Measurements from ENCODE around the gene CHAC1.
"Not testable (repeated sequence)": the region's sequence is repeated elsewhere in the genome, so short reads cannot be mapped to it uniquely, and the experiment has no call there.

The CHAC1 gene

GRCh38 chr15:40955930-40956540 is 2.8 kb downstream of the CHAC1 start:
- DNase-seq, result no peak

- no peak for DNase-seq
Measured at GRCh38 chr15:40956541-40956982, 3.3 kb downstream of the CHAC1 start.

GRCh38 chr15:40957041-40957555 is 3.8 kb downstream of the CHAC1 start:
- DNase-seq, result no peak

DNA sequence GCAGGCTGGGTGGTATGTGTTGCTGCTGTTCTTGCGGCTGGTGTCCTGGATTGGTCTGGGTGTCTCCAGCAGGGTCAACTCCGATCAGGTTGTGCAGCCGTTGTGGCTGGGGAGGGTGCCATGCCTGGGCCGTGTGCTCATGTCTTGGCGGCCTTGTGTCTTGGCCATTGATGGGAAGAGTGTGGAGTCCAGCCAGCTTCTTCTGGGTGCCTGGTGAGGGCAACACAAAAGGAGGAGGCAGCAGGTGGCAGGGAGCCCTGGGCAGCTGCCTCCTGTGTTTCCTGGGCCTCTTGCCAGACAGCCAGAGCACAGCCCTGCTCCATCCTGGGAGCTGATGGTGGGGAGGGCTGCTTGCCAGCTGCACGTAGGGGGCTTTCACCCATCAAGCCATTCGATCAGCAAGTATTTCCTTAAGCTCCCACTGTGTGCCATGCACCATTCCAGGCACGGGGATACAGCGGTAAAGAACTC is 4.3 kb downstream of the CHAC1 start:
- DNase-seq, result peak in 33 of 56 donors; percentile 13 to 68 (median 37)

- DNase-seq, result no peak
Measured at GRCh38 chr15:40958146-40958545, 4.9 kb downstream of the CHAC1 start.

- no peak for DNase-seq
Measured at GRCh38 chr15:40958723-40959122, 5.5 kb downstream of the CHAC1 start.

DNA sequence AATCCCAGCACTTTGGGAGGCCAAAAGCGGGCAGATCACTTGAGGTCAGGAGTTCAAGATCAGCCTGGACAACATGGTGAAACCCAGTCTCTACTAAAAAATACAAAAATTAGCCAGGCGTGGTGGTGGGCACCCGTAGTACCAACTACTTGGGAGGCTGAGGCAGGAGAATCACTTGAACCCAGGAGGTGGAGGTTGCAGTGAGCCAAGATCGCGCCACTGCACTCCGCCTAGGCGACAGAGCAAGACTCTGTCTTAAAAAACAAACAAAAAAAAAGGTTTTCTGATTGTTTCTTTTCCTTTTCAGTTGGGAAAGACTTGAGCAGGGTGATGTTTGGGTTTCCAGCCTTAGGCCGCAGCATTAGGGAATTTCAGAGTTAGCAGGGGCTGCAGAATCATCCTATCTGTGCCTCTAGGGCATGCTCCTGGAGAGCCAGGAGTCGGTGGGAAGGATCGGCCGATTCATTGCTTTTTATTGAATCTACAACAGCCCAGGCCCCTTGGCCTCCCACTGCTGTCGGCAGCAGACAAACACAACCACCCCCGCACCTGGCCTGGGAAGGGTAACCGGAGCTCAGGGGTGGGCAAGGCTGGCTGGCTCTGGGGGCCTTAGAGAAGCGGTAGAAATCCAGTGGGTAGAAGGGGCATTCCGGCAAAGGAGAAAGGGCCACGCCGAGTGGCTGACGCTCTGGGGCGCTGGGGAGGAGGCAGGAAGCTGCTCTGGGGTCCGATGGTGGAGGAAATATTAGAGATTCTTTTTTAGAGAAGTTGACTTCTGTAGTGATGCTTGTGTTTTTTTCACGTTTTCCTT is 6.3 kb downstream of the CHAC1 start:
- DNase-seq, result no peak

DNA sequence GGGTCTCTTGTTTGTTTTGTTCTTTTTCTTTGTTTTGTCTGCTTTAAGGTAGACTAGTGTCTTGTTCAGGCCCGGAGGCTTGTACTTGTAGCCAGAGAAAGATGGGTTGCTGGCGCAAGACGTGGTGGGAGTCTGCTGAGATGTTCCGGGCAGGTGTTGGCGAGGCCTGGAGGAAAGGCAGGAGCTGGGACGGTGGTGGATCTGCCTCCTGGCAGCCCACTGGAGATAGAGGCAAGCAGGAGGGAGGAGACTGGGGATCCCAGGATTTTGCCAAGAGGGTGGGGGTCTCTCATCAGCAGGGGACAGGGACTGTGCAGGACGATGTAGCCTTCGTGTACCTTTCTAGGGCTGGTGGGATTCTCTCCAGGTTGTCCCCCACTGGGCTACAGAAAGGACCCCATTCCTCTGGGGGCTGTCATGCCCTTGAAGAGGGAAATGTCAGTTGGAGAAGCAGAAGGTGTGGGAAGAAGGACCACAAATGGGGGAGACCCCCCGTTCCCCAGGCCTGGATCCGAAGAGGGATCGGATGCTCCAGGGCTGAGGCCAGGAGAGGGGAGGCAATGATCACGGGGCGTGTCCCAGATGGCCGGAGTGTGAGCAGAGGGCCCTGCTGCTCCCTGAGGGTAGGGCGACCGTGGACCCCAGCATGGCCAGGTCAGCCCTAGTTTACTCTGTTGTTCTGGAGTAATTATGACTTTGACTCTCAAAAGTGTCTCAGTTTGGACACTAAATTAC is 7.0 kb downstream of the CHAC1 start:
- DNase-seq, result no peak

DNA sequence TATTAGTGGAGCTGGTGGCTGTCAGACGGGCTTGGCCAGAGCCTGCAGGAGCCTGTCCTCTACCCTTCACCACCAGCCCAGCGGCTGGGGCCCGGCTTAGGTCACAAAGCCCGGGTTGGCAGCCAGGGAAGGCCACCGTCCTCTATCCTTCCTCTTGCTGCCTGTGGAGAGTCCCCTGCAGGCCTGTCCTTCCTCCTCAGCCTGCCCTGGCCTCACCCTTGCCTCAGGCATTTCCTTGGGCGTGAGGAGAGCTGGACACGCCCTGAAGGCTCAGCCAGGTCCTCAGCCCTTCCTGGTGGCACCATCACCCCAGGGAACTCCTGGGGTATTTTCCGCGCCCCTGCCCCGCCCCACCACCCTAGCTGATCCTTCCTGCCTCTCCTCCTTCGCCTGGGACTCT is 7.7 kb downstream of the CHAC1 start:
- no peak for DNase-seq

DNA sequence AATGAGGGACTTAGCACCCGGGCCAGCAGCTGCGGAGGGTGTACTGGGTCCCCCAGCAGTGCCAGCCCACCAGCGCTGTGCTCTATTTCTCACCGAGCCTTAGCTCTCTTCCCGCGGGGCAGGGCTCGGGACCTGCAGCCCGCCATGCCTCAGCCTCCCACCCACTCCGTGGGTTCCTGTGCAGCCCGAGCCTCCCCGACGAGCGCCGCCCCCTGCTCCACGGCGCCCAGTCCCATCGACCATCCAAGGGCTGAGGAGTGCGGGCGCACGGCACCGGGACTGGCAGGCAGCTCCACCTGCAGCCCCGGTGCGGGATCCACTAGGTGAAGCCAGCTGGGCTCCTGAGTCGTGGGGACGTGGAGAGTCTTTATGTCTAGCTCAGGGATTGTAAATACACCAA is 8.5 kb downstream of the CHAC1 start:
- DNase-seq, result not testable (repeated sequence)

DNA sequence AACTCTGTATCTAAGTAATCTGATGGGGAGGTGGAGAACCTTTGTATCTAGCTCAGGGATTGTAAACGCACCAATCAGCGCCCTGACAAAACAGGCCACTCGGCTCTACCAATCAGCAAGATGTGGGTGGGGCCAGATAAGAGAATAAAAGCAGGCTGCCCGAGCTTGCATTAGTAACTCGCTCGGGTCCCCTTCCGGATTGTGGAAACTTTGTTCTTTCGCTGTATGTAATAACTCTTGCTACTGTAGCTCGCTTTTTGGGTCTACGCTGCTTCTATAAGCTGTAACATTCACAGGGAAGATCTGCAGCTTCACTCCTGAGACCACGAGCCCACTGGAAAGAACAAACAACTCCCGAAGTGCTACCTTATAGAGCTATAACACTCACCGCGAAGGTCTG is 9.0 kb downstream of the CHAC1 start:
- DNase-seq, result not testable (repeated sequence)

DNA sequence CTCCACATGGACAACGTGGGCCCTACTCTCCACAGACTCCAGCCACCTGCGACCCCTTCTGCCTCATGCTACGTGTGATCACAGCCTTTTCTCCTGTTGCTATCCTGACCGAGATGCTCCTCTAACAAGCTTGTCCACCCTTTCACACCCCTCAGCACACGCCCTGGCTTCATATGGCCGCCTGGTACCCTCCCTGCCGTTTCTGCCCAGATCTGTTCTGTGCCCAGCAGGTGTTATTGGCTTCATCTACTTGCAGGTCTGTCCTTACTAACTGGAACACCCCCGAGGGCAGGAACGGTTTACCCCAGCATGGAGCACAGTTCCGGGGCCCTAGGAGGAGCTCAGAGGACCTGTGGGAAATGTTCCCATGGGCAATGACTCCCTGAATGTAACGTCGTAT is 9.9 kb downstream of the CHAC1 start:
- no peak for DNase-seq

GRCh38 chr15:40964006-40964405 is 10.7 kb downstream of the CHAC1 start:
- no peak for DNase-seq

DNA sequence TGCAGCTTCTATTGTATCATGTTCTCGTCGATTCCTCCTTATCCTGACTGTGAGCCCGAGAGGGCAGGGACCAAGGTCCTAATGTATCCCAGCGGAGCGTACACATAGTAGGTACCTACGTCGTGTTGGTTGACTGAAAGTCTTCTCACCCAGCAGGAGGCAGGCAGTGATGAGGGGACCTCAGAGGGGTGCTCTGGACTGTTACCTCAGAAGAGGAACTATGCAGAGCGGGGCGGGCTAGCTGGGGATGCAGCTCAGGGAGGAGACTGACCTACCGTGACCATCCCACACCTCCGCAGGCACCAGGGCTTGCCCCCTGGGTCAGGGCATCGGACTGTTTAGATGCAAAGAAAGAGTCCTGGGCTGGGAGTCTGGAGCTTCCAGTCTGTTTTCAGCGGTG is 11.4 kb downstream of the CHAC1 start:
- DNase-seq, result no peak

DNA sequence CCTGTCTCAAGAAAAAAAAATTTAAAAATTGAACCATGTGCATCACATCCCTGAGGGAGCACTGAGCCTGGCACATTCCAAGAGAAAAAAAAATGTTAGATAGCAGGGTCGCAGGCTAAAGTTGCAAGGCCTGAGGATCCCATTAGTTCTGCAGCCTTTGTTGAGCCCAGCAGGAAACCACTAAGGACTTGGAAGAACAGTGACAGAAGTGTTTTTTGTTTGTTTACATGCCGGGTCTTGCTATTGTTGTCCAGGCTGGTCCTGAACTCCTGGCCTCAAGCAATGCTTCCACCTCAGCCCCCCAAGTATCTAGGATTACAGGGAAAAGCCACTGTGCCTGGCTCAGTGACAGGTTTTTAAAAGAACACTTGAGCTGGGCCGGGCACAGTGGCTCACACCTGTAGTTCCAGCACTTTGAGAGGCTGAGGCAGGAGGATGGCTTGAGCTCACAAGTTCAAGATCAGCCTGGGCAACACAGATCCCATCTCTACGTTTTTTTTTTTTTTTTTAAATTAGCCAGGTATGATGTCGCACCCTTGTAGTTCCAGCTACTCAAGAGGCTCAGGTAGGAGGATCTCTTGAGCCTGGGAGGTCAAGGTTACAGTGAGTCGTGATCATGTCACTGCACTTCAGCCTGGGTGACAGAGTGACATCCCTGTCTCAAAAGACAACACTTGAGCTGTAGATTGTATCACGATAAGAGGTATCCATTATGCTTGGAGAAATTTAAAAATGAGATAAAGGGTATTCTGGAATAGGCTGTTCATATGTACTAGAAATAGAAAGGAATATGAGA is 15.2 kb downstream of the CHAC1 start:
- DNase-seq, result no peak

DNA sequence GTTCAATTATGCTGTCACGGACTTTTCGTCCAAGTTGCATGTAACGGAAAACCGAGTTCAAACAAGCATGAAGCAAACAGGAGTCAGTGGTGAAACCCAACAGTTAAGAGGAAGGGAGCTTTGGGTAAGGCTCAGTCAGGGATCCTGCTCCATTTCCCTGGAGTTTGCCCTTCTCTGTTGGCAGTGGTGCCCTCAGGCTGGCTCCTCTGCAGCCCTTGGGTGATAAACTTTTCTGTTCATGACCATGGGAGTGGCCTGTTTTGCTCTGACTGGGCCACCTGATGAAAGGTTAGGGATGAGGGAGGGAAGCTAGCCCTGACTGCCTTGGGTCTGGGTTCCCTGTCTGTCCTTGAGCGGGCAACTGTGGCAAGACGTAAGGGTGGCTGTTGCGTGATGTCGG is 16.1 kb downstream of the CHAC1 start:
- DNase-seq, result no peak

DNA sequence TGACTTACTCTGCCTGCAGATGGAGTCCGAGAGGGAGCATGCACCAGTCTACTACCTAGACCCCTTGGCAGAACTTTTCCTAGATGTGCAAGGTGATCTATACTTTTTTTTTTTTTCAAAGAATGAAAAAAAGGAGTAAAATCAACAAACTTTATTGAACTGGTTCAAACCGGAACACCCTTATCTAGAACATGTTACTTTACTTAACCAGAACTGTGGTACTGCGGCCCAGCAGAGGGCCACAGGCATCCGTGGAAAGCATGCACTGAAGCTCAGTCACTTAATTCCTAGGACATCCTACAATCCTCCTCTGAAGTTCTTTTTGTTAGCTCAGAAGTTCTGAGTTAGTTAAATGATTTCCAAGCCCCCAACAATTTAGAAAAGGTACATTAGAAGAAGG is 21.6 kb downstream of the CHAC1 start:
- DNase-seq, result no peak

GRCh38 chr15:40976819-40977218 is 23.5 kb downstream of the CHAC1 start:
- DNase-seq, result peak in 4 of 56 donors; percentile 4 to 35 (median 8)

GRCh38 chr15:40978141-40978540 is 24.9 kb downstream of the CHAC1 start:
- no peak for DNase-seq

- DNase-seq, result no peak
Measured at GRCh38 chr15:40978562-40978961, 25.3 kb downstream of the CHAC1 start.

- DNase-seq, result no peak
Measured at GRCh38 chr15:40981186-40981585, 27.9 kb downstream of the CHAC1 start.

Measured in amygdala (tissue), 56 donors.